K562 (cell line): ENCODE data around the gene ZPLD1. TPM values are rescaled to one million over a fixed set of nuclear protein-coding genes. Genes with fewer than 3 reads are reported as not detected.

Experiments
- ATAC-seq: fragments of 200-7000 bp; cut with Tn5 transposase; 3 replicates; pipeline ENCODE4 v1.9.1; 2020; ENCODE audit warnings: moderate library complexity
- BruUV-seq: library from RNA; stranded (reverse); fragments of 400-500 nt; replicated peaks from 2 replicates; lab custom pipeline; 2021; lab: Mats Ljungman, UMichigan
- CTCF ChIA-PET: fragments of 300-600 bp; formaldehyde crosslinking; extraction: SDS; loops from one replicate; lab custom pipeline; 2021; ENCODE audit warnings: low intra/inter-chr PET ratio; lab: Yijun Ruan, JAX
- POLR2A ChIA-PET: fragments of 300-600, 350-650 bp; sonication (Branson Sonifier 250); formaldehyde crosslinking; extraction: SDS; loops from one replicate; lab custom pipeline; 2021; ENCODE audit warnings: antibody characterized with exemption, inconsistent platforms; lab: Yijun Ruan, JAX
- DNase-seq, 4 experiments: peaks; one replicate each; pipeline versions ENCODE4 v3.0.0 to v3.0.0-alpha.2; 2011 to 2018; ENCODE audit warnings: low spot score in 3 of 4, mixed read lengths in 3 of 4; ENCODE audit errors: extremely low read depth in 1 of 4
- FAIRE-seq: peaks from 2 replicates; lab custom pipeline; 2011; peaks lifted over from hg19 to GRCh38; lab: Jason Lieb, UNC
- H2AFZ ChIP-seq: 2 replicates; pipeline ENCODE4 v1.6.0; 2011; ENCODE audit warnings: low read depth, low read length, control low read depth, inconsistent platforms
- H3K27ac ChIP-seq: fragments of 200-600 bp; 3 replicates; pipeline ENCODE4 v1.8.0; 2011; ENCODE audit warnings: low read depth, mild to moderate bottlenecking, control low read depth, inconsistent platforms, low read length, moderate library complexity, mixed read lengths; ENCODE audit errors: extremely low read depth
- H3K27me3 ChIP-seq, 2 experiments: fragments of 300-600 bp in 1 of 2; 2 replicates in 1 of 2; 3 replicates in 1 of 2; pipeline versions ENCODE4 v1.6.0 to v1.8.0; 2011; ENCODE audit warnings: inconsistent platforms in 2 of 2, low read length in 2 of 2, mild to moderate bottlenecking in 1 of 2, mixed read lengths in 1 of 2, moderate library complexity in 1 of 2; ENCODE audit not compliant: control insufficient read depth in 2 of 2, insufficient read depth in 2 of 2
- H3K36me3 ChIP-seq: fragments of 300-600 bp; 3 replicates; pipeline ENCODE4 v1.8.0; 2011; ENCODE audit warnings: mild to moderate bottlenecking, low read length, inconsistent platforms; ENCODE audit not compliant: control insufficient read depth, insufficient read depth
- H3K4me1 ChIP-seq, 2 experiments: fragments of 200-600 bp in 1 of 2; replicated peaks in 1 of 2; 2 replicates in 1 of 2; 3 replicates in 1 of 2; pipeline versions ENCODE4 v1.5.1 to v1.8.0; 2011; ENCODE audit warnings: inconsistent platforms in 2 of 2, low read length in 2 of 2, mild to moderate bottlenecking in 1 of 2, mixed read lengths in 1 of 2, moderate library complexity in 1 of 2; ENCODE audit not compliant: control insufficient read depth in 2 of 2, insufficient read depth in 2 of 2
- H3K4me2 ChIP-seq: 2 replicates; pipeline ENCODE4 v1.6.1; 2011; ENCODE audit warnings: low read length, control low read depth, inconsistent platforms, mixed read lengths; ENCODE audit not compliant: insufficient read depth
- H3K4me3 ChIP-seq: fragments of 200-600 bp; sonication (generic), shearing (Covaris generic); 2 replicates; pipeline ENCODE4 v1.5.1; 2016; ENCODE audit warnings: control low read depth, inconsistent platforms
- H3K79me2 ChIP-seq: fragments of 200-600 bp; 3 replicates; pipeline ENCODE4 v1.8.0; 2011; ENCODE audit warnings: low read length, inconsistent platforms; ENCODE audit not compliant: control insufficient read depth, insufficient read depth
- H3K9ac ChIP-seq, 2 experiments: 2 replicates each; pipeline versions ENCODE4 v1.6.0 to v1.6.1; 2011; ENCODE audit warnings: low read depth in 2 of 2, low read length in 2 of 2, control low read depth in 1 of 2, inconsistent platforms in 1 of 2, mild to moderate bottlenecking in 1 of 2, mixed read lengths in 1 of 2; ENCODE audit not compliant: insufficient read depth in 1 of 2
- H3K9me1 ChIP-seq: one replicate; pipeline ENCODE4 v1.6.0; 2011; ENCODE audit warnings: inconsistent platforms, mild to moderate bottlenecking, low read length, moderate library complexity; ENCODE audit not compliant: control insufficient read depth, insufficient read depth
- H3K9me3 ChIP-seq: replicated peaks from 2 replicates; pipeline ENCODE4 v1.5.1; 2011; ENCODE audit warnings: low read depth, low read length, inconsistent platforms; ENCODE audit not compliant: control insufficient read depth, insufficient read depth
- H4K20me1 ChIP-seq: replicated peaks from 2 replicates; pipeline ENCODE4 v1.6.1; 2011; ENCODE audit warnings: low read length, inconsistent platforms, mixed read lengths; ENCODE audit not compliant: control insufficient read depth, insufficient read depth
- HMGN3 ChIP-seq: IDR thresholded peaks from 2 replicates; pipeline ENCODE4 v1.6.1; 2011; ENCODE audit warnings: borderline replicate concordance, low read depth, mild to moderate bottlenecking, mixed read lengths, low read length; ENCODE audit not compliant: insufficient read length; ENCODE audit errors: extremely low read depth
- KLF13 ChIP-seq: fragments of 450-650 bp; IDR thresholded peaks from 2 replicates; pipeline ENCODE4 v1.6.1; 2016; ENCODE audit warnings: missing genetic modification characterization, low read depth, mild to moderate bottlenecking, missing compliant biosample characterization, moderate library complexity, borderline replicate concordance
- whole genome bisulfite sequencing: fragments of 100-300 bp; shearing (Covaris generic); methylation state at CpG from one replicate; pipeline ENCODE4 v1.1.6; 2016; ENCODE audit warnings: low coverage, mixed read lengths; ENCODE audit not compliant: insufficient coverage; ENCODE audit errors: missing lambda C conversion rate; 5-methylcytosine and 5-hydroxymethylcytosine counted together
- in situ Hi-C: fragments of 300-500 bp; cut with MboI; formaldehyde crosslinking; loops from 4 replicates; pipeline ENCODE4 v1.15.0; 2018; ENCODE audit warnings: inconsistent platforms, mixed read lengths
- intact Hi-C: fragments of 100-400 bp; cut with micrococcal nuclease; formaldehyde crosslinking; loops from 2 replicates; pipeline ENCODE4 v1.14.2; 2022
- polyA plus RNA-seq, 8 experiments: library from polyadenylated mRNA; depleted of rRNA in 4 of 8; stranded (reverse) in 5 of 8; unstranded in 3 of 8; fragments of >200 nt; fragmentation: Nextera tagmentation in 2 of 8; fragmentation: Illumina TruSeq in 1 of 8; extraction: Ambion mirVana in 2 of 8; extraction: Trizol in 1 of 8; gene quantifications; 2 replicates each; pipeline versions ENCODE4 v1.2.1 to v1.2.3, GENCODE V29; 2011 to 2014; ENCODE audit warnings: inconsistent platforms in 1 of 8, missing spikeins in 1 of 8
- total RNA-seq, 7 experiments: library from RNA; depleted of rRNA in 6 of 7; stranded (reverse); fragments of >200 nt in 6 of 7; fragmentation: Illumina TruSeq in 2 of 7; extraction: Trizol in 2 of 7; gene quantifications; 2 replicates each; pipeline versions ENCODE4 v1.2.1 to v1.2.3, GENCODE V29; 2011 to 2021; ENCODE audit warnings: low replicate concordance in 1 of 7
- TF ChIP-seq, protein P1 (sequence below), 2 experiments: fragments of 450-650 bp; IDR thresholded peaks; 2 replicates each; pipeline ENCODE4 v1.6.1; 2016; ENCODE audit warnings: mild to moderate bottlenecking in 2 of 2, borderline replicate concordance in 1 of 2, low read depth in 1 of 2, moderate library complexity in 1 of 2
- TF ChIP-seq, protein P2 (sequence below): fragments of 250-450 bp; sonication (Bioruptor Pico); IDR thresholded peaks from 2 replicates; pipeline ENCODE4 v1.8.0; 2021; ENCODE audit warnings: moderate library complexity, mild to moderate bottlenecking, inconsistent platforms

Gene ZPLD1
- total and polyA plus RNA-seq, 9 of the 15 experiments (the other 6 are each of a cell fraction or from before 2014, with no cell fraction given) = 0.03 to 0.10 (median 0.04) TPM; not detected in 6

DNA sequence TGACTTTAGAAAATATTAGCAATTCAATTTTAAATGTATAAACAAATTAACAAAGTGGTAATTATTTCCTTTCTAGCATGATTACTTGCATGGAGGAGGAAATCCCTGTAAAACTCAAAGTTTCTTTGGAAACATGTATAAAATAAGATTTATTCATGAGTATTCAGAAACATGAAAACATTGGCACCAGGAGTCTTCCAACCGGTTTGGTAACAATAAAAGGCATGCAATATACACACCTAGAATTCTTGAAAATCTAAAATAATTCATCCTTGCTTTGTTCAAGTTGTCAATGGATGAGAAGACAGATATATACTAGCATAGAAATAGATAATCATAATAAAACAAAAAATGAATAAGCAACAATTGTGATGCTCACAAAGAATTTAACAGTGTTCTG, 76.4 kb downstream of the ZPLD1 start:
- POLR2A ChIA-PET = interaction anchor here (0.7 kb wide), 1 partner anchor 27 kb away, joined by 3 read pairs; no protein-coding TSS in a partner anchor
- intact Hi-C loops = no loop called here
- 0% methylated on average over 1 of the region's 1 CpG for WGBS
- Histone ChIP-seq H3K36me3 (no peaks in the 10 kb centered on the region), H3K9ac (no peak overlapping the region), H2AFZ (no peak overlapping the region), H3K27ac (no peak overlapping the region), H3K9me3 (no peaks in the 10 kb centered on the region), H3K4me3 (no peak overlapping the region), H3K79me2 (no peaks in the 10 kb centered on the region), H3K9me1 (no peaks in the 10 kb centered on the region), H3K4me2 (no peak overlapping the region), H3K4me1 (no peaks in the 10 kb centered on the region), H4K20me1 (no peaks in the 10 kb centered on the region)
- BruUV-seq = no TSS peak
- CTCF ChIA-PET = no interaction called here
- FAIRE-seq (no peak), DNase-seq (no peak), ATAC-seq (no peak)
- in situ Hi-C loops = no loop called here
- TF ChIP-seq, protein P1, sequence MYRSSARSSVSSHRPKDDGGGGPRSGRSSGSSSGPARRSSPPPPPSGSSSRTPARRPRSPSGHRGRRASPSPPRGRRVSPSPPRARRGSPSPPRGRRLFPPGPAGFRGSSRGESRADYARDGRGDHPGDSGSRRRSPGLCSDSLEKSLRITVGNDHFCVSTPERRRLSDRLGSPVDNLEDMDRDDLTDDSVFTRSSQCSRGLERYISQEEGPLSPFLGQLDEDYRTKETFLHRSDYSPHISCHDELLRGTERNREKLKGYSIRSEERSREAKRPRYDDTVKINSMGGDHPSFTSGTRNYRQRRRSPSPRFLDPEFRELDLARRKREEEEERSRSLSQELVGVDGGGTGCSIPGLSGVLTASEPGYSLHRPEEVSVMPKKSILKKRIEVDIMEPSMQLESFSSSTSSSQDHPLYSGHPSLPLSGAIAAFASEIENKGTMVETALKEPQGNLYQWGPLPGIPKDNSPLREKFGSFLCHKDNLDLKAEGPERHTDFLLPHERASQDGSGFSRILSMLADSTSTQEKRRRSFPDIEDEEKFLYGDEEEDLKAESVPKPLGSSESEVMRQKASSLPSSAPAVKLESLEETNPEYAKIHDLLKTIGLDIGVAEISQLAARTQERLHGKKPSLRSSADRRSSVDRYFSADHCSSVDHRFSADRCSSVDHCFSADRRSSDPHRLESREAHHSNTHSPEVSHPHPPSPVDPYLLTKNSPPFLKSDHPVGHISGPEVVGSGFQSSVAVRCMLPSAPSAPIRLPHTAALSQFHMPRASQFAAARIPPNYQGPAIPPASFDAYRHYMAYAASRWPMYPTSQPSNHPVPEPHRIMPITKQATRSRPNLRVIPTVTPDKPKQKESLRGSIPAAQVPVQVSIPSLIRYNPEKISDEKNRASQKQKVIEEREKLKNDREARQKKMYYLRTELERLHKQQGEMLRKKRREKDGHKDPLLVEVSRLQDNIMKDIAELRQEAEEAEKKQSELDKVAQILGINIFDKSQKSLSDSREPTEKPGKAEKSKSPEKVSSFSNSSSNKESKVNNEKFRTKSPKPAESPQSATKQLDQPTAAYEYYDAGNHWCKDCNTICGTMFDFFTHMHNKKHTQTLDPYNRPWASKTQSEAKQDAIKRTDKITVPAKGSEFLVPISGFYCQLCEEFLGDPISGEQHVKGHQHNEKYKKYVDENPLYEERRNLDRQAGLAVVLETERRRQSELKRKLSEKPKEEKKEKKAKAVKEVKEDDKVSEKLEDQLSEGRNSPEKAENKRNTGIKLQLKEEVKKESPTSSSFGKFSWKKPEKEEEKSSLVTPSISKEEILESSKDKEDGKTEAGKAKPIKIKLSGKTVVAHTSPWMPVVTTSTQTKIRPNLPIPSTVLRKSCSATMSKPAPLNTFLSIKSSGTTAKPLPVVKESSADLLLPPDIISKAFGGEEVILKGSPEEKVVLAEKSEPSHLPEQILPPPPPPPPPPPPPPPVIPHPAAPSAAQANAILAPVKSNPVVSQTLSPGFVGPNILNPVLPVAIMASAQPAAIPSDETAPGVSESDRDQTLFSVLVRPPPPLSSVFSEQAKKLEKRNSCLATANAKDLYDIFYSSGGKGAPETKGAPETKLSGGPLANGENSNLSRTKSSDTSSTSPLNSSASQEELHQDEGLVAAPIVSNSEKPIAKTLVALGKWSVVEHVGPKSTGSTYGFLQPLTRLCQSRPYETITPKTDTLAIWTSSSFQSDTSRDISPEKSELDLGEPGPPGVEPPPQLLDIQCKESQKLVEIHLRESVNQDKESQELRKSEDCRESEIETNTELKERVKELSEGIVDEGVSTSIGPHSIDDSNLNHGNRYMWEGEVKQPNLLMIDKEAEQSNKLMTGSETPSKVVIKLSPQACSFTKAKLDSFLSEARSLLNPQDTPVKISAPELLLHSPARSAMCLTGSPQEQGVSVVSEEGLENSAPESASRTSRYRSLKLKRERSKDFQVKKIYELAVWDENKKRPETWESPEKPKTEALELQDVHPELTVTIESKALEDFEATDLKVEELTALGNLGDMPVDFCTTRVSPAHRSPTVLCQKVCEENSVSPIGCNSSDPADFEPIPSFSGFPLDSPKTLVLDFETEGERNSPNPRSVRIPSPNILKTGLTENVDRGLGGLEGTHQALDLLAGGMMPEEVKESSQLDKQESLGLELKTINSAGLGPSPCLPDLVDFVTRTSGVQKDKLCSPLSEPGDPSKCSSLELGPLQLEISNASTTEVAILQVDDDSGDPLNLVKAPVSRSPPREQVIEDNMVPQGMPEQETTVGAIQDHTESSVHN (IDR thresholded peaks at IDR 0.05; ENCODE audit: borderline replicate concordance in 1 of 2, low read depth in 1 of 2) = no peak
- TF ChIP-seq KLF13 (tag) (no peak), HMGN3 (no peak)
- TF ChIP-seq, protein P2, sequence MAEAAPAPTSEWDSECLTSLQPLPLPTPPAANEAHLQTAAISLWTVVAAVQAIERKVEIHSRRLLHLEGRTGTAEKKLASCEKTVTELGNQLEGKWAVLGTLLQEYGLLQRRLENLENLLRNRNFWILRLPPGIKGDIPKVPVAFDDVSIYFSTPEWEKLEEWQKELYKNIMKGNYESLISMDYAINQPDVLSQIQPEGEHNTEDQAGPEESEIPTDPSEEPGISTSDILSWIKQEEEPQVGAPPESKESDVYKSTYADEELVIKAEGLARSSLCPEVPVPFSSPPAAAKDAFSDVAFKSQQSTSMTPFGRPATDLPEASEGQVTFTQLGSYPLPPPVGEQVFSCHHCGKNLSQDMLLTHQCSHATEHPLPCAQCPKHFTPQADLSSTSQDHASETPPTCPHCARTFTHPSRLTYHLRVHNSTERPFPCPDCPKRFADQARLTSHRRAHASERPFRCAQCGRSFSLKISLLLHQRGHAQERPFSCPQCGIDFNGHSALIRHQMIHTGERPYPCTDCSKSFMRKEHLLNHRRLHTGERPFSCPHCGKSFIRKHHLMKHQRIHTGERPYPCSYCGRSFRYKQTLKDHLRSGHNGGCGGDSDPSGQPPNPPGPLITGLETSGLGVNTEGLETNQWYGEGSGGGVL (CRISPR knock-in tag) = no peak
- TF ChIP-seq, all 486 proteins: peak for 0
- no peaks in the 10 kb centered on the region for H3K27me3 ChIP-seq
